Choroid plexus epithelial cell (primary cell): Measurements from ENCODE around the gene IDS.

Experiments used
- DNase-seq: peaks from one replicate; pipeline ENCODE4 v3.0.0-alpha.2; 2010; ENCODE audit warnings: low read depth
- H3K4me3 ChIP-seq: 2 replicates; pipeline ENCODE4 v1.5.1; 2011; ENCODE audit warnings: low read depth, mild to moderate bottlenecking, control low read depth, low read length, moderate library complexity
- TF ChIP-seq, protein P1 (sequence below): conservative IDR thresholded peaks from 2 replicates; pipeline ENCODE4 v1.5.1; 2011; ENCODE audit warnings: low read depth, mild to moderate bottlenecking, control low read depth, inconsistent platforms, low read length, moderate library complexity

The IDS gene

DNA sequence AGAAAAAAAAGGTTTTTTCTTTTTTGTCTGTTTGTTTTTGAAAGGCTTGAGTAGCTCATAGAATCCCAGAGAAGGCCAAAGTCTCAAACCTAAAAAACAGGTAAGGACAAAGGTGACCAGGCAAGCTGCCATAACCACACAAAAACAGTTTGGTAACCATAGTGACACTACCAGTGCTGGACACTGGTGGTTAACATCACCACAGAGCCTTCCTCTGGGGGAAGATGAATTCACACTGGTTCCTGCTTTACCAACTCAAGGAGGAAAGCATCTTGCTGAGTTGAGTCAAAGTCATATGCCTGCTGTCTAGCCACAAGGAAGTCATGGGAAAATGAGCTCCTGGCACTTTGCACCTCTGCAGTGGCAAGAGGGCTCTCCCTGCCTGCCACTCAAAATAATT is 32.5 kb downstream of the IDS start:
- no peak for DNase-seq
- no peak overlapping the region for H3K4me3 ChIP-seq
- TF ChIP-seq, protein P1, sequence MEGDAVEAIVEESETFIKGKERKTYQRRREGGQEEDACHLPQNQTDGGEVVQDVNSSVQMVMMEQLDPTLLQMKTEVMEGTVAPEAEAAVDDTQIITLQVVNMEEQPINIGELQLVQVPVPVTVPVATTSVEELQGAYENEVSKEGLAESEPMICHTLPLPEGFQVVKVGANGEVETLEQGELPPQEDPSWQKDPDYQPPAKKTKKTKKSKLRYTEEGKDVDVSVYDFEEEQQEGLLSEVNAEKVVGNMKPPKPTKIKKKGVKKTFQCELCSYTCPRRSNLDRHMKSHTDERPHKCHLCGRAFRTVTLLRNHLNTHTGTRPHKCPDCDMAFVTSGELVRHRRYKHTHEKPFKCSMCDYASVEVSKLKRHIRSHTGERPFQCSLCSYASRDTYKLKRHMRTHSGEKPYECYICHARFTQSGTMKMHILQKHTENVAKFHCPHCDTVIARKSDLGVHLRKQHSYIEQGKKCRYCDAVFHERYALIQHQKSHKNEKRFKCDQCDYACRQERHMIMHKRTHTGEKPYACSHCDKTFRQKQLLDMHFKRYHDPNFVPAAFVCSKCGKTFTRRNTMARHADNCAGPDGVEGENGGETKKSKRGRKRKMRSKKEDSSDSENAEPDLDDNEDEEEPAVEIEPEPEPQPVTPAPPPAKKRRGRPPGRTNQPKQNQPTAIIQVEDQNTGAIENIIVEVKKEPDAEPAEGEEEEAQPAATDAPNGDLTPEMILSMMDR: no peak

DNA sequence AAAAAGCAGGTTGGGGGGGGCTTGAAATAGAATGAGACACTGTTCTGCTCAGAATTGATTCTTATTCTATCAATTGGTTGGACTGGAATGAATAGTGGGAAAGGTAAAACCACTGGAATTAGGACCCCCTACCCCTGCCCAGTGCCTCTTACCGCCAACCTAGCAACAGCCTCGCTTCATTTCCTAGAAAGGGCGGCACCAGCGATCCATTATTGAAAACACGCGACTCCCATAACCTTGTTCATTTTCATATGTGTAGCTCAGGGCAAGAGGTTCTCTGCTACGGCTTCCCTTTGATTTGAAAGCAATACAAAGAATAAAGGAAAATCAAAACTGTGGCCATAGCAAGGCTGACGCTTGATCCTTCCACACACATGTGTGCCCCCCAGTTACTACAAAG is 33.7 kb downstream of the IDS start:
- TF ChIP-seq, protein P1: no peak
- DNase-seq: no peak
- H3K4me3 ChIP-seq: no peak overlapping the region

DNA sequence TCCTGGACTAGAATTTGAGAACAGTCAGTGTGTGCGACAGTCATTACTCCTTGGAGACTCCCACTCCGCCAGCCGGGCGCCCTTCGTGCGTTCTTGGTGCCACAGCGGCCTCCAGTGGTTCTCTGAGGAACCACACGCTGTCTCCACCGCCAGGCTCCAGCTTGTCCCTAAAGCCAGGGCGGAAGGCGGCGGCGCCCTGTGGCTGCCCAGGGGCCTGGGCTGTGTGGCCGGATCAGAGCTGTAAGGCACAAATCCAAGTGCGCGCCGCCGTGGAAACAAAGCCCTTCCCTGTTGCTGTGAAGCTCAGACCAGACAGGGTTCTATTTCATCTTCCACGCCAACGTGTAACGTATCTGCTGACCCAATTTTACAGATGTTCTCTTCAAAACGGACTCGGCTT is 34.2 kb downstream of the IDS start:
- DNase-seq: peak; percentile 65
- TF ChIP-seq, protein P1: peak; percentile 83
- peak overlapping the region; percentile 45 for H3K4me3 ChIP-seq

DNA sequence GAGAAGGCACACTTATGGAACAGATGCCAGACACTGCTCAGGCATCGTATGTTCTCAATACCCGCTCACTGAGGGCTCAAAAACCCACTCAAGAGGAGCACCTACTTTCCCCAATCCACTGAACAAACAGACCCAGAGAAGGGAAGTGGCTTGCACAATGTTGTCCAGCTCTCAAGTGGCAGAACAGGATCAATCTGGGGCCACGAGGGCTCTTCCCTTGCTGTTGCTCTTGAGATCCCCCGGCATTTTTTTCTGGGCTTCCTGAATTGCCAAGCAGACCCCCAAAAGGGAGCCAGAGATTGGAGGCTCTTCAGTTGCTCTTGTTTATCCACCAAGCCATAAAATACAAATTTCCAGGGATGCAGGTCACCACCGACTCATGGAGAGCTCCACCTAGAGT is 35.7 kb downstream of the IDS start:
- TF ChIP-seq, protein P1: no peak
- no peak overlapping the region for H3K4me3 ChIP-seq
- DNase-seq: no peak

DNA sequence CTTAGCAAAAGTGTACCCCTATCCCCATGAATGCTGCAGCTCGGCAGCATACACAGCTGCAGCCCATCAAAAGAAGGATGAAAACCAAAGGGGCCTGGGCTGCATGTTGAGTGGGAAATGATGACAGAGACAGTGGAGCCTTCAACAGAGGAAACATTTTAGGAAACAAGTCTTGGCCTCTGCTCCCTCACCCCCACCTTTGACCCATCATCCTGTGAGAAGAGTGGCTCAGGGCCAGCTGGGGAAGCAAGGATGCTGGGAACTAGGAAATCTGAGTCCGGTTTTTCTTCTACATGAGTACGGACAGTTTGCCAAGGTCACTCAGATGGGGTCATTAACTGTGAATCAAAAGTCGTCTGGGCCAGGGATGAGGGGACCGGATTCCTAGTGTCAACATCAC is 37.2 kb downstream of the IDS start:
- TF ChIP-seq, protein P1: no peak

DNA sequence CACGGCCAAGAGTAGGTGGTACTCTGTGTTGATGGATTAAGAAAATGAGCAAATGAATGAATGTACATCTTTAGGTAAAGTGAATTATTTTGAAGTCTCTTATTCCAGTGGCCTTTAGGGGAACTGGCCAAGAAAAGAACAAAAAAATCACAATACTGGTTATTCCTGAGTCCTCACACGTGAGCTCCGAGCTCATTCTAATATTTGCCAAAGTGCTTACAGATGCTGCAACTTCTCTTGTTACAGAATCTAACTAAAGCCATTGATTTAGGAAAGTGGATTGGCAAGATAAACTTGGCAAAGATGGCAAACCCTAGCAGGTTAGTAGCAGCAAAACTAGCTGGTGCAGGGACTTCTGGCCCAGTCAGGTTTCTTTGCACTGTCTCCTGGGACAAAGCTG is 37.6 kb downstream of the IDS start:
- TF ChIP-seq, protein P1: no peak
- no peak for DNase-seq
- no peak overlapping the region for H3K4me3 ChIP-seq

More for the DNA sequence above, 37.2 kb downstream of the IDS start:
- no peak overlapping the region for H3K4me3 ChIP-seq
- no peak for DNase-seq

DNA sequence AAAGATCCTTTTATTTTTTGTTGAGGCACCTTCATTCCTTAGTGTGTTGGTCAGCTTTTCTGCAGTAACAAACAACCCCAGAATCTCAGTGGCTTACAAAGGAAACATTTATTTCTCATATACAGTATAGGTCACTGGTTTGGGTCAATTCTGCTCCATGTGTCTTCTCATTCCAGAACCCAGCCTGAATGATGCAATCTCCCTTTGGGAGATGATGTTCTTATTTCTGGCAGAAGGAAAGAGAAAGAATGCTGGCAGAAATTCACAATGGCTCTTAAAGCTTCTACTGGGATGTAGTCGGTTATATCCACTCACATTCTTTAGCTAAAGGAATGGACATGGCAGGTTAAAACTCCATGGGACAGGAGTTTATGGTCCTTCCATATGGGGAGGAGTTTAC is 42.3 kb downstream of the IDS start:
- TF ChIP-seq, protein P1: no peak
- H3K4me3 ChIP-seq: no peak overlapping the region
- DNase-seq: peak; percentile 58
